ENCODE measurements around the gene DNAJC17. TPM values are rescaled to one million over a fixed set of nuclear protein-coding genes. Genes with fewer than 3 reads are reported as not detected.
A peak's percentile ranks its signal among the peaks of the same experiment; 100 is the strongest.

Gene DNAJC17
- total RNA-seq, 1 donor = 14.8 TPM

GRCh38 chr15:40789999-40790398 is 17.3 kb downstream of the DNAJC17 start:
- no peak for DNase-seq (ENCODE audit: insufficient read length, low spot score, missing footprints)
- Histone ChIP-seq H3K79me2 (ENCODE audit: insufficient read depth, low read length) (peaks cover 53% of the 10 kb centered on the region), H3K27me3 (ENCODE audit: insufficient read depth, low read length) (no peaks in the 10 kb centered on the region), H2AFZ (ENCODE audit: low read length) (no peak overlapping the region), H3K4me1 (ENCODE audit: insufficient read depth, low read length) (peaks cover 33% of the 10 kb centered on the region), H3K36me3 (ENCODE audit: insufficient read depth, low read length) (peaks cover 4% of the 10 kb centered on the region), H4K20me1 (ENCODE audit: insufficient read depth, low read length) (peaks cover 35% of the 10 kb centered on the region), H3K27ac (ENCODE audit: low read depth, low read length) (no peak overlapping the region), H3K9me3 (ENCODE audit: low read depth, low read length) (no peaks in the 10 kb centered on the region), H3K4me2 (ENCODE audit: insufficient read depth, low read length) (no peak overlapping the region), H3K4me3 (ENCODE audit: insufficient read depth, low read length) (no peak overlapping the region)
- no peak for TF ChIP-seq CTCF (IDR thresholded peaks at IDR 0.05; ENCODE audit: extremely low read depth, low read depth, low read length)

- Histone ChIP-seq H3K79me2 (ENCODE audit: insufficient read depth, low read length) (peaks cover 52% of the 10 kb centered on the region), H4K20me1 (ENCODE audit: insufficient read depth, low read length) (peaks cover 38% of the 10 kb centered on the region), H2AFZ (ENCODE audit: low read length) (no peak overlapping the region), H3K4me3 (ENCODE audit: insufficient read depth, low read length) (no peak overlapping the region), H3K27me3 (ENCODE audit: insufficient read depth, low read length) (no peaks in the 10 kb centered on the region), H3K4me2 (ENCODE audit: insufficient read depth, low read length) (no peak overlapping the region), H3K36me3 (ENCODE audit: insufficient read depth, low read length) (peaks cover 7% of the 10 kb centered on the region), H3K9me3 (ENCODE audit: low read depth, low read length) (no peaks in the 10 kb centered on the region), H3K4me1 (ENCODE audit: insufficient read depth, low read length) (peaks cover 33% of the 10 kb centered on the region), H3K27ac (ENCODE audit: low read depth, low read length) (no peak overlapping the region)
- no peak for TF ChIP-seq CTCF (IDR thresholded peaks at IDR 0.05; ENCODE audit: extremely low read depth, low read depth, low read length)
- no peak for DNase-seq (ENCODE audit: insufficient read length, low spot score, missing footprints)
Observed at GRCh38 chr15:40789119-40789518, 18.2 kb downstream of the DNAJC17 start.

GRCh38 chr15:40787991-40788390 is 19.3 kb downstream of the DNAJC17 start:
- Histone ChIP-seq H3K27me3 (ENCODE audit: insufficient read depth, low read length) (no peaks in the 10 kb centered on the region), H3K4me1 (ENCODE audit: insufficient read depth, low read length) (peaks cover 25% of the 10 kb centered on the region), H3K4me2 (ENCODE audit: insufficient read depth, low read length) (peak overlapping the region; percentile 39), H2AFZ (ENCODE audit: low read length) (no peak overlapping the region), H3K27ac (ENCODE audit: low read depth, low read length) (peak overlapping the region; percentile 59), H4K20me1 (ENCODE audit: insufficient read depth, low read length) (peaks cover 39% of the 10 kb centered on the region), H3K4me3 (ENCODE audit: insufficient read depth, low read length) (no peak overlapping the region), H3K79me2 (ENCODE audit: insufficient read depth, low read length) (peaks cover 58% of the 10 kb centered on the region), H3K9me3 (ENCODE audit: low read depth, low read length) (no peaks in the 10 kb centered on the region), H3K36me3 (ENCODE audit: insufficient read depth, low read length) (peaks cover 7% of the 10 kb centered on the region)
- no peak for DNase-seq (ENCODE audit: insufficient read length, low spot score, missing footprints)
- TF ChIP-seq CTCF (IDR thresholded peaks at IDR 0.05; ENCODE audit: extremely low read depth, low read depth, low read length) = no peak

GRCh38 chr15:40787344-40787841 is 19.9 kb downstream of the DNAJC17 start:
- peak overlapping the region; percentile 59 for H3K27ac ChIP-seq (ENCODE audit: low read depth, low read length)
- no peak for TF ChIP-seq CTCF (IDR thresholded peaks at IDR 0.05; ENCODE audit: extremely low read depth, low read depth, low read length)
- peaks cover 22% of the 10 kb centered on the region for H3K4me1 ChIP-seq (ENCODE audit: insufficient read depth, low read length)
- peaks cover 7% of the 10 kb centered on the region for H3K36me3 ChIP-seq (ENCODE audit: insufficient read depth, low read length)
- H3K79me2 ChIP-seq (ENCODE audit: insufficient read depth, low read length) = peaks cover 60% of the 10 kb centered on the region
- H4K20me1 ChIP-seq (ENCODE audit: insufficient read depth, low read length) = peaks cover 45% of the 10 kb centered on the region
- no peaks in the 10 kb centered on the region for H3K9me3 ChIP-seq (ENCODE audit: low read depth, low read length)
- peak overlapping the region; percentile 39 for H3K4me2 ChIP-seq (ENCODE audit: insufficient read depth, low read length)
- no peaks in the 10 kb centered on the region for H3K27me3 ChIP-seq (ENCODE audit: insufficient read depth, low read length)
- no peak for DNase-seq (ENCODE audit: insufficient read length, low spot score, missing footprints)
- H2AFZ ChIP-seq (ENCODE audit: low read length) = no peak overlapping the region
- no peak overlapping the region for H3K4me3 ChIP-seq (ENCODE audit: insufficient read depth, low read length)

All from osteoblast (primary cell).